NCI-H146 treated with DMSO at 0.1 percent for 48 hours (cell line): Measurements from ENCODE around the gene RUNX3.

Experiments used
- DNase-seq: peaks from one replicate; lab custom pipeline; 2025; ENCODE audit not compliant: unreplicated experiment; lab: John Stamatoyannopoulos, UW

The RUNX3 gene

DNA sequence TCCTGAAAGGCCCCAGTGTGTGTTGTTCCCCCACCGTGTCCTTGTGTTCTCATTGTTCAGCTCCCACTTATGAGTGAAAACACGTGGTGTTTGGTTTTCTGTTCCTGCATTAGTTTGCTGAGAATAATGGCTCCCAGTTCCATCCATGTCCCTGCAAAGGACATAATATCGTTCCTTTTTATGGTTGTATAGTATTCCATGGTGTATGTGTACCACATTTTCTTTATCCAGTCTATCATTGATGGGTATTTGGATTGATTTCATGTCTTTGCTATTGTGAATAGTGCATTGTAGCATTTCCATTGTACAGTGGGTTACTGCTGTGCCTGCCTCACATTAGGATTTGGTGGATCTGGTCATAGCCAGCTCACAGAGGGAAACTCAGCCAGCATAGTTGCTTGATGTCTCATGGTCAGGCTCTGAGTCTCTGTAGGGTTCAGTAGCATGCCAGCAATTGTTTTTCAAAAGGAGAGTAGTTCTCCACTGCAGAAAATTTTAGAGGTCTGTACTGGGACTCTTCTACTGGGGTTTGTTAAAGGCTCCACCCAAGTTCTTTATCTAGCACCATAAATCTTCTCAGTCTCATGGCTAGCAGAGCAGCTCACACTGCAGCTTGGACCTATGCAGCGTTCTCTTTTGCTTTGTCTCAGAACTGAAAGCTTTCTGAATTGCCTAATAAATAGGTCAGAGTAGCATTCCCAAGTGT, 41.0 kb downstream of the RUNX3 start:
- DNase-seq = no peak

DNA sequence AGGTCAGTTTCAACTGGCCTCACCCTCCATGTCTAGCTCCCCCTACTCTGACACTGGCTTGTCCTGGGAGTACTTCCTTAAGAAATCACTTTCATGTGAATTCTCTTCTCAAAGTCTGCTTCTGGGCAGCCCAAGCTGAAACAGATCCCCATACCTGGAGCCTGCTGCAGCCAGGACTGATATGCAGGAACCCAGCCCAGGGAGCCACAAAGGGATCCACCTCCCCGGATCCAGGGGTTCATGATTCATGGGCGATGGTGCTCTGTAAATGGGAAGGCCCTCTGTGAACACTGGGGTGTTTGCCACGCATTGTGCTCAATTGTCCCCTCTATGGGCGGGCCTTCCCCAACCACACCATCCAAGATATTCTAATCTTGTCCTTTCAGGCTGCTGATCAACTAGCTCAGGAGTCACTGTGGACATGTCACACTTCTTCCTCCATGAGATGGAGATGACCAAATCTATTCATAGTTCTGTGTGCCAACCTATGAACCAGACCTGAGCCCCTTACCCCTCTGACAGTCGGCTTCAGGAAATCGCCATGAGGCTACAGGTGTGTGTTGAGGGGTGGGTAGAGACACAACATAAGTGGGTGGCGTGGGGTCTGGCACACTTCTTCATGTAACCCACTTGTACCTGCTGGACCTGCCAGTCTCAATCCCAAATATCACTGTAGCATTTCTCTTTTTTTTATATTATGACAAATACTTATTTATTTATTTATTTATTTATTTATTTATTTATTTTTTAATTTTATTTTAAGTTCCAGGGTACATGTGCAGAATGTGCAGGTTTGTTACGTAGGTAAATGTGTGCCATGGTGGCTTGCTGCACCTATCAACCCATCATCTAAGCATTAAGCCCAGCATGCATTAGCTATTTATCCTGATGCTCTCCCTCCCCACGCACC, 41.8 kb downstream of the RUNX3 start:
- DNase-seq = no peak

DNA sequence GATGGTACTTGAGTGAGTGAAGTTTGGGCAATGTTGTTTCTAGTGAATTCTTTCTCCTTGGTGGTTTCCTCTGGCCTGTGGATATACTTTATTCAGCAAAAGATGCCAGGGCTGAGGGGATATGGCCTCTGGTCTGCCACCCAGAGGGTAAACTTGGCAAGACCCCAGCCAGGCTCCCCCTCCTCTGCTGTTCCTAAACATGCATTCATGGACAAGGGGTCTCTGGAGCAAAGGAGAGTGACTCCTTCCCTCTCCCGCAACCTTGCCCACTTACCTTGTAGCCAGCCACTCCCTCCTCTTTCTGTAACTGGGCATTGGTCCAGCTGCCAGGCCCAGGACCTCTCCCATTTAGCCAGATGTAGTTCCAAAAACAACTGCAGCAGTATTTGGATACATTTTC, 43.8 kb downstream of the RUNX3 start:
- no peak for DNase-seq

DNA sequence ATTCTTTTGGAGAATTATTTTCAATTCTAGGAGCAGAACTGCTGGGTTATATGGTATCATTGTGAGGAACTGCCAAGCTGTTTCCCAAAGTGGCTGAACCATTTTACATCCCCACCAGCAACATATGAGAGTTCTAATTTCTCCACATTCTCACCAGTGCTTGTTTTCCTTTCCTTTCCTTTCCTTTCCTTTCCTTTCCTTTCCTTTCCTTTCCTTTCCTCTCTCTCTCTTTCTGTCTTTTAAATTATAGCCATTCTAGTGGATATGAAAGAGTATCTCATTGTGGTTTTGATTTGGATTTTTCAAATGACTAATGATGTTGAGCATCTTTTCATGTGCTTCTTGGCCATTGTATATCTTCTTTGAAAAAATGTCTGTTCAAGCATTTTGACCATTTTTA, 45.3 kb downstream of the RUNX3 start:
- no peak for DNase-seq

DNA sequence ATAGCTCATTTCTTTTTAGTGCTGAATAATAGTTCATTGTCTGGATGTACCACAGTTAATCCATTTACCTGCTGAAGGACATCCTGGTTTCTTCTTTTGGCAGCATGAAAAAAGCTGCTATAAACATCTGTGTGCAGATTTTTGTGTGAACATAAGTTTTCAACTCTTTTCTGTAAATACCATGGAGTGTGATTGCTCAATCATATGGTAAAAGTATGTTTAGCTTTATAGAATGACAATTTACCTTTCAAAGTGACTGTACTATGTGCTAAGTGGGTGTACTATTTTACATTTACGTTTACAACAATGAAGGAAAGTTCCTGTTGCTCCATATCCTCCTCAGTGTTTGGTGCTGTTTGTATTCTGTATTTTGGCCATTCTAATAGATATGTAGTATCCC, 49.0 kb downstream of the RUNX3 start:
- no peak for DNase-seq

DNA sequence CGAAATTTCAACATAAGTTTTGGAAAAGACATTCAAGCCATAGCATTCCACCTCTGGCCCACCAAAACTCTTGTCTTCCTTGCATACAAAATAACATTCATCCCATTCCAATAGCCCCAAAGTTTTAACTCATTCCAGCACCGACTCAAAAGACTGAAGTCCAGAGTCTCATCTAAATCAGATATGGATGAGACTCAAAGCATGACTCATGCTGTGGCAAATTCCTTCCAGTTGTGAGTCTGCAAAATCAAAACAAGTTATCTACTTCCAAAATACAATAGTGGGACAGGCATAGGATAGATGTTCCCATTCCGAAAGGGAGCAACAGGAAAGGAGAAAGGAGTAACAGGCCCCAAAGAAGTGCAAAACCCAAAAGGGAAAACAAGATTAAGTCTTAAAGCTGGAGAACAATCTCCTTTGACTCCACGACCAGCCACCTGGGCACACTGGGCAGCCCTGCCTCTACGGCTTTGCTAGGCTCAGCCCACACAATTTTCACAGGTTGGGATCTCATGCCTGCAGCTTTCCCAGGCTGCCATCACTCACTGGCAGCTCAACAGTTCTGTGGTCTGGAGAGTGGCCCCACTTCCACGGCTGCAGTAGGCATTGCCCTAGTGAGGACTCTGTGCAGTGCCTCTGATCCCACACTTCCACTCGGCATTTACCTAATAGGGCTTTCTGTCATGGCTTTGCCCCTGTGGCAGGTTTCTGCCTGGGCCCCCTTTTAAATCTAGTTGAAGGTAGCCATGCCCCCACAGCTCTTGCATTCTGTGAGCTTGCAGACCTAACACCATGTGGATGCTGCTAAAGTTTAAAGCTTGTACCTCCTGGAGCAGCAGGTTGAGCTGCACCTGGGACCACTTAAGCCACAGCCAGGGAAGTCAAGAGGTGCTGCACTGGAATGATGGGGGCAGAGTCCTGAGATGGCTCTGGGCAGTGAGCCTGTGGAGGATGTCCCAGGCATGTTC, 51.0 kb downstream of the RUNX3 start:
- DNase-seq = no peak

DNA sequence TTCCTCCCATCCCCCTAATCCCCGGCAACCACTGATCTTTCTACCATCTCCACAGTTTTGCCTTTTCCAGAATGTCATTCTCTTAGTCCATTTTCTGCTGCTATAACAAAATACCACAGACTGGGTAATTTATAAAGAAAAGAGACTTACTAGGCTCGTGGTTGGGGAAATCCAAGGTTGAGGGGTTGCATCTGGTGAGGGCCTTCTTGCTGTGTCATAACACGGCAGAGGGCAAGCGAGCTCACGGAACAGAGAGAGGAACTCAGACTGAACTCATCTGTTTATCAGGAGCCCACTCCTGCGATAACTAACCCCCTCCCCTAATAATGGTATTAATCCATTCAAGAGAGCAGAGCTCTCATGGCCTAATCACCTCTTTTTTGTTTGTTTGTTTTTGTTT, 52.0 kb downstream of the RUNX3 start:
- DNase-seq = no peak

DNA sequence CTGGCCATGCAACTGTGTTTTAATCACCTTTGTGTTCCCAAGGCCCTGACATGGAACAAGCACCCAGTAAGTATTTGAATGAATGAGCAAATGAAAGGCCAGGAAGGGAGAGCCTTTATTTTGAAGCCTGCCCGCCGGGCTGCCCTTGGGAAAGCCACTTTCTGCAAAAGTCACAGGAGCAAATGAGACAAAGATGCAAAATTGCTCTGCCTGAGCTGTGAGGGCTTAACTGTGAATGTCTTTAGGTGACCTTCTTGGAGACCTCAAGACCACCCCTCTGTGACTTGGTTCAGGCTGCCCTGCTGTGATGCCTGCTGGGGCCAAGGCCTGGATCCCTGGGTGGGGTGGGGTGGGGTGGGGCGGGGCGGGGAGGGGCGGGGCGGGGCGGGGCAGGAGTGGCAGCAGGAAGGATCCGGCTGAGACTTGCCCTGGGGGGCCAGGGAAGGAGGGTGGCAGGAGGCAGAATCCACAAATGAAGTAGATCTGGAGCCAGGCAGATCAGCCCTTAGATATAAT, 54.0 kb downstream of the RUNX3 start:
- DNase-seq = no peak

DNA sequence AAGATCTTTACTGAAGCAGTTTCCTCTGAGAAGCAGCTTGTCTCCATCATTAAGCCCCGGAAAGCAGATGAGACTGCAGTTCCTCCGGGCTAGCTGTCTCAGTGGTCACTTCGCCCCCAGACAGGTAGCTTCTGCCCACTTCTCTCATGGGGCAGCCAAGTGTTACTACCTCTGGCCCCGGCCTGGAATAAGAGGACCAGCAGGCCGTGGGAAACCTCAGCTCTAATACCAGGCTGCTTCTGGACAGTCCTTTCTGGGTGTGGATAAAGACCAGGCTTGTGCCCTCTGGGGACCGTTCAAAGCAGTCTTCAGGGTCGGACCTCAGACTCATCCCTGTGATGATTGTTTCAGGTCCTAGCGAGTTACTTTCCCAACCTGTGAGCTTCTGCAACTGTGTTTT, 54.8 kb downstream of the RUNX3 start:
- DNase-seq = no peak

DNA sequence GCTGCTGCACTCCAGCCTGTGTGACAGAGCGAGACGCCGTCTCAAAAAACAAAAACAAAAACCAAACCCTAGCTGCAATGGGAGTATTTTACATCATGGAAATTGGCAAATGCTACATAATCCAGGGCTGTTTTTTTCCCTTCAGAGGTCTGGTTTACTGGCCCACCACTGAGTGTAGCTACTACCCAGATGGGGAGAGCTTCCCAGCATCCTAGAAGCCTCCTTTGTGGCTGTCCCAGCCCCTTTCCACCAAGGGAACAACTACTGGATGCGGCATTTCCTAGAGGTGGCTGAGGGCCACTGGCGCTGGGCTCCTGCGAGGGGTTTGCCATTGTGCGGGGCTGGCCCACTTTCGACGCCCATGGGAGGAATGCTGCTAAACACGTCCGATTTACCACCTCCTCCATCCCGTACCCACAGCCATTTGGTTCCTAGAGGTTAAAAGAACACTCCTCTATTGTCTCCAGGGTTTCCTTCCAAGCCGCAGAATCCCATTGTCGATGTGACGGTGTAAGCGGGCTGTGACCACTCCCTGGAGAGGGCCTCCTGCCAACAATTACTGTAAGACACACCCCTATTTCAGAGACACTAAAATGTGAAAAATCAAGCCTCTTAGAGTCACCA, 55.4 kb downstream of the RUNX3 start:
- no peak for DNase-seq

DNA sequence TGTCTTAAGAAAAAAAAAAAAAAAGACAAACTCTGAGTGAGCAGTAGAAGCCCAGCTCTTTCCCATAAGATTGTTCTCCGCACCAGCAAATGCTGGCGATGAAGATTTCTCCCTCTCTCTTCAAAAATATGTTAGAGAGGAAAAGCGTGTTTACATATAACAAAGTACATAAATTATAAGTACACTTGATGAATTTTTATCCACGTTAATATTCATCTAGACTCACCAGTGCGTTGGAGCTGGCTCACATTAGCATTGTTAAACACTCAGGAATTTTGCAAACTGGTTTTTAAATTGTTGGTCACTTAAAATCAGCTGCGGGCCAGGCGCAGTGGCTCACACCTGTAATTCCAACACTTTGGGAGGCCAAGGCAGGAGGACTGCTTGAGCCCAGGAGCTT, 56.0 kb downstream of the RUNX3 start:
- no peak for DNase-seq

DNA sequence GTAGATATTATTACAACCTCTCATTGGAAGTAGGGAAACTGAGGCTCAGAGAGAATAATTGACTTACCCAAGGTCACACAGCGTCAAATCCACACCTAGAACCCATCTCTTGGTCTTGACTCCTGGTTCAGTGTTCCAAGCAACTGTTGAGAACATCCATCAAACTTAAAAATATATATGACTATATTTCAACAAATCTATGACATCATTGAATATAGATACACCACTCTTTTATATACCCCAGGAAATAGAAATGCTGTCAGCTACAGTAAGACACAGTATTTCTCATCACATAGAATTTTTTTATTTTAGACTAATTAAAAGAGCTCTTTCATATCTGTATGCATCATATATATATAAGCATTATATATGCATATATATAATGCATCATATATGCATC, 56.9 kb downstream of the RUNX3 start:
- no peak for DNase-seq

DNA sequence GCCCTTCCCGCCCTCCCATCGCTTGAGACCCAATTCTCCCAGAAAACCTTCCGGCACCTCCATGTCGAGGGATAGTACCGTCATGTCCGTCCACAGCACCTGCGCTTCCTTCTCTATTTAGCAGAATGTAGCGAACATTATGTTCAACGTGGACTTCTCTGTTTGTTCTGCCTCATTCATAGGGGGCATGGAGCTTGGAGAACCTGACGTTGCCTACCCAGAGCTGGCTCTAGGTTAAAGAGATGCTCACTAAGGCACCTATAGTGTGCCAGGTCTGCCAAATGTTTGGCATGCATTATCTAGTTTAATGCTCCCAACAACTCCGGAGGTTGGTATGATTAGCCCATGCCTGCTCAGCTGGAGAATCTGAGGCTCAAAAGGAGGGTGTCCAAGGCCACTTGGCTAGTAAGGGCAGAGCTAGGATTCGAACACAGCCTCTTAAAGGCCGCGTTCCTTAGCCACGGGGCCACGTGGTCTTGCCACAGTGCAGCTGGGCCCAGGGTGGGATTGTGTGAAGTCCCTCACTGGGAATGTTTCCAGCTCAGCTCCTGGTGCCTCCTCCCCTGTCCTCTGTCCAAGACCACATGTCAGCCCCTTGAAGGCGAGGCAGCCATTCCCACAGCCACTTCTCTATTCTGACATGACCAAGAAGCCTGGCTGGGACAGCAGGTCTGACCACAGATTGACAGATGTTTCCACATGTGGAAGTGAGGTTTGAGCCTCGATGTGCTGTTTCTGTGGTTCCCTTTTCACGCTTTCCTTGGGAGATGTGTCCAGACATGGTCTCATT, 57.8 kb downstream of the RUNX3 start:
- no peak for DNase-seq

DNA sequence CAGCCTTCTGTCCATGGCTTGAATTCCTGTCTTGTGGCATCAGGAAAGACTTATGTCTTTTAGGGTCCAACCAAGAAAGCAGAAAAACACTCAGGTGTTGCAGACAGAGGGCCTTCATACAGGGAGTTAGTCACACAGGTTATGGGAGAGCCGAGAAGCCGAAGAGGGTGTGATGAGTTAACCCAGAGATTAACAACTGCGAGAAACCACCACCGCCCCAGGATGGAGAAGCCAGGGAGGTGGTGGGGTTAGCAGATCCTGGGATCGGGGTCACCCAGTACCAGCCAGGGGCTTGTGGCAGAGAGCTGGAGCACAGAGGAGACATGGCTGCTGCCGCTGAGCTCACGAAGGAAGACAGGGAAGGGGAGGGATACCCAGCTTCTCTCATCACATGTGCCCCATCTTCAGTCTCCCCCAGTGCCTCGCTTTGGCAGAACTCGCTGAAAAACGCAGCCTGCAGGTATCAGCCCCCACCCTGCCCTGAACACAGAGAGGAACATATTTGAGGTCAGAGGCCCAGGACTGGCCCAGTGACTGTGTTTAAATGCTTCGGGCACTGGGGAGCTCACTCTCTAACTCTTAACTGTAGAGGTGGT, 58.7 kb downstream of the RUNX3 start:
- no peak for DNase-seq

DNA sequence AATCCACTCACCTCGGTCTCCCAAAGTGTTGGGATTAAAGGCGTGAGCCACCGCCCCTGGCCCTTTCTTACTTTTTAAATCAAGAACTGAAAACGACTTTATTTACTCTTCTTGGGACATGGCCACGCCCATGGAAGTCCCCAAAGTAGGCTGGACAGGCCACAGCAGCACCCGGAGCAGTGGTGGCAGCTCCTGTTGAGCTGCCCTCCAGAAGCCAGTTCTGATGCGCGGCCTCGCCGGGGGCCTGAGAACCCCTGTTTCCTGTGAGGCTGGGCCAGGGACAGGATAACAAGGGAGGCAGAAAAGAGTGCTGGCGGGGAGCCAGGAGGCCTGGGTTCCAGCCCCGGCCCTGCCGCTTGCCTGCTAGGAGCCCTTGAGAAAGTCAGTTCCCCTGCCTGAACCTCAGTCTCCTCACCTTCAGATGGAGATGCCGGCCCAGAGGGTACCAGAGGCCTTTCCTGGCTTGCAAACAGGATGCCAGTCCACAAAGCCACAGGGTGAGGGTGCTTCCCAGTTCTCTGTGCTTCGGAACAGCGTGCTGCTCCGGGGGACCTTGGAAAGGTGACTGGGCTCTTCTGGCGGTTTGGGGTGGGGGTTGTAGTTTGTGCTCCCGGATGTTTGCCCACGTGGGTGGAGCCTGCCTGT, 59.4 kb downstream of the RUNX3 start:
- no peak for DNase-seq

DNA sequence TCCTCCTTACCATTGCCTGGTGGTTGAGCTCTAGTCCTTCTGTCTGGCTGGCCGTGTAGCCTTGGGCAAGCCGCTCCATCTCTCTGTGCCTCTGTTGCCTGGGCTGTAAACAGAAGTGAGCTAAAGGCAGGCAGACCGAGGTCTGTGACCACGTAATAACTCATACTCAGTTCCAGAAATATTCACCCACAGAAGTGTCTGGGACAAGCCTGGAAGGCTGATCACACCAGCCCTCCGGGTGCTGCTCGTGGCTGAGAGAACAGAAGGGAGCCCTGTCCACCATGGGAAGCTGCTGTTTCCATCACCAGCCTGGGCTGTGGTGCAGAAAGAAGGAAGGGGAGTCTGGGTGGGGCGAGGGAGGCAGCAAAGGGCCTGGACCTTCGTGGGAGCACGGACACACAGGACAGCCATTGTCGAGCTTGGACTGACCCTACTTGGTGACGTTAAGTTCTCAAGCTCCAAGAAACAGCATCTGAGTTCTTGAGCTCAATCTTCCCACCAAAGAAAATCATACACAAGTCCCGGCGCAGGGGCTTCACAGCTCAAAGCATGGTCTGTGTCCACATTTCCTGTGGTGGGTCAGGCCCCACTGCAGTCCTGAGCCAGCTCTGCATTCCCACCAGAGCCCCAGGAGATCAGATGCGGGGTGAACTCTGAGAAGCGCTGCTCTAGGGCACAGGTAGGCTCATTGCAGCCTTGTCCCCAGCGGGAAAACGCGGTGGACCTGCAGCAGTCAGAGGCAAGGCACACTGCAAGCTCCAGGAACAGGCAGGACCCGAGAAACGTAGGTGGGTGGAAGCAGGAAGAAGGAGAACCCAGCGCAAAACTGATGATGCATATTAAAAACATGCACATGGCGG, 61.8 kb downstream of the RUNX3 start:
- DNase-seq = no peak

DNA sequence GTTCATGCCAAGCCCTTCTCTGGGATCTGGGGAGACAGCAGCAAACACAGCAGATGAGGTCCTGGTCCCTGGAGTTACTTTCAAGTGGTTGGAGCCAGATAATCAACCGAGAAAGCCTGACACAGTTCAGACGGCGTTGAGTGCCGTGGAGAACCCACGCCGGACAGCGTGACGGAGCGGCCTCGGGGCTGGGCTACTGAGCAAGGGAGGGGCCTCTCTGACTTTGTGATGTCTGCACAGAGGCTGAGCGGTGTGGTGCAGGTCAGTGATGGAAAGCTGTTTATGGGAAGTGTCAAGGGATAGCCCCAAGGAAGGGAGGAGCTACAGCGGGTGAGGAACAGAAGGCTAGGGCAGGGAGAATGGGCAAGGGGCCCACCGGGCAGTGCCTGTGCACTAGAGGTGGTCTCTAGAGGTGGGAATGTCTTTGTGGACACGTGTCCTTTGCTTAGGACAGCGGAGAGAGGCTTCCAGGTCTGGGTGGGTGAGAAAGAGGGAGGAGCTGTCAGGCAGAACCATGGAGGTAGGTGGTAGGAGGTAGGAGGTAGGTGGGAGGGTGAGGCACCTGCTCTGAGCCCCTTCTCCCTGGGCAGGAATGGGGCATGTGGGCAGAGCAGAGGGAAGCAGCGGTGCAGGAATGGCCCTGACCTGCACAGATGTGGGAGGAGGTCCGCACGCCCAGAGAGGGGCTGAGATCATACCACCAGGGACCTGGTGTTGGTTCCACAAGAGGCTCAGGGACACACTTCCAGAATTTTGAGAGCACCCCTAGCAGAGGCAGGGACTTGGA, 62.8 kb downstream of the RUNX3 start:
- no peak for DNase-seq
